Osteoblast (primary cell): ENCODE measurements around the gene NUDT16L1. TPM values are rescaled to one million over a fixed set of nuclear protein-coding genes. Genes with fewer than 3 reads are reported as not detected.
A peak's percentile ranks its signal among the peaks of the same experiment; 100 is the strongest.

Source experiments
- DNase-seq: peaks from one replicate; pipeline ENCODE4 v3.0.0; 2011; ENCODE audit warnings: low spot score, mixed read lengths; ENCODE audit not compliant: insufficient read length; ENCODE audit errors: missing footprints
- H2AFZ ChIP-seq: 2 replicates; pipeline ENCODE4 v1.6.0; 2011; ENCODE audit warnings: mild to moderate bottlenecking, low read length
- H3K27ac ChIP-seq: 2 replicates; pipeline ENCODE4 v1.5.1; 2011; ENCODE audit warnings: mild to moderate bottlenecking, low read depth, low read length, moderate library complexity
- H3K27me3 ChIP-seq: 2 replicates; pipeline ENCODE4 v1.6.0; 2012; ENCODE audit warnings: mild to moderate bottlenecking, control low read depth, inconsistent platforms, low read length, moderate library complexity; ENCODE audit not compliant: insufficient read depth
- H3K36me3 ChIP-seq: 2 replicates; pipeline ENCODE4 v1.5.1; 2011; ENCODE audit warnings: mild to moderate bottlenecking, low read length, control low read depth, moderate library complexity; ENCODE audit not compliant: insufficient read depth
- H3K4me1 ChIP-seq: 2 replicates; pipeline ENCODE4 v1.5.1; 2011; ENCODE audit warnings: mild to moderate bottlenecking, low read length, control low read depth, moderate library complexity; ENCODE audit not compliant: insufficient read depth
- H3K4me2 ChIP-seq: 2 replicates; pipeline ENCODE4 v1.6.0; 2011; ENCODE audit warnings: mild to moderate bottlenecking, low read length; ENCODE audit not compliant: insufficient read depth
- H3K4me3 ChIP-seq: fragments of 200-600 bp; sonication (generic); 3 replicates; pipeline ENCODE4 v1.5.1; 2012; ENCODE audit warnings: mild to moderate bottlenecking, low read length, inconsistent platforms; ENCODE audit not compliant: insufficient read depth
- H3K79me2 ChIP-seq: 2 replicates; pipeline ENCODE4 v1.6.0; 2012; ENCODE audit warnings: mild to moderate bottlenecking, low read length, control low read depth, inconsistent platforms; ENCODE audit not compliant: insufficient read depth
- H3K9me3 ChIP-seq: 2 replicates; pipeline ENCODE4 v1.5.1; 2011; ENCODE audit warnings: low read depth, low read length, control low read depth
- H4K20me1 ChIP-seq: 2 replicates; pipeline ENCODE4 v1.6.0; 2012; ENCODE audit warnings: mild to moderate bottlenecking, low read length, control low read depth; ENCODE audit not compliant: insufficient read depth
- CTCF ChIP-seq: IDR thresholded peaks from 2 replicates; pipeline ENCODE4 v1.5.1; 2011; ENCODE audit warnings: mild to moderate bottlenecking, low read depth, low read length, moderate library complexity; ENCODE audit errors: extremely low read depth
- small RNA-seq: library from RNA; depleted of rRNA; stranded (forward); fragments of <200 nt; gene quantifications from one replicate; pipeline ENCODE3, GENCODE V24; 2012
- total RNA-seq: library from RNA; depleted of rRNA; stranded (reverse); fragments of >200 nt; gene quantifications from 2 replicates; pipeline ENCODE4 v1.2.3, GENCODE V29; 2012

Gene NUDT16L1
- total RNA-seq, 1 donor, result 18.1 TPM

DNA sequence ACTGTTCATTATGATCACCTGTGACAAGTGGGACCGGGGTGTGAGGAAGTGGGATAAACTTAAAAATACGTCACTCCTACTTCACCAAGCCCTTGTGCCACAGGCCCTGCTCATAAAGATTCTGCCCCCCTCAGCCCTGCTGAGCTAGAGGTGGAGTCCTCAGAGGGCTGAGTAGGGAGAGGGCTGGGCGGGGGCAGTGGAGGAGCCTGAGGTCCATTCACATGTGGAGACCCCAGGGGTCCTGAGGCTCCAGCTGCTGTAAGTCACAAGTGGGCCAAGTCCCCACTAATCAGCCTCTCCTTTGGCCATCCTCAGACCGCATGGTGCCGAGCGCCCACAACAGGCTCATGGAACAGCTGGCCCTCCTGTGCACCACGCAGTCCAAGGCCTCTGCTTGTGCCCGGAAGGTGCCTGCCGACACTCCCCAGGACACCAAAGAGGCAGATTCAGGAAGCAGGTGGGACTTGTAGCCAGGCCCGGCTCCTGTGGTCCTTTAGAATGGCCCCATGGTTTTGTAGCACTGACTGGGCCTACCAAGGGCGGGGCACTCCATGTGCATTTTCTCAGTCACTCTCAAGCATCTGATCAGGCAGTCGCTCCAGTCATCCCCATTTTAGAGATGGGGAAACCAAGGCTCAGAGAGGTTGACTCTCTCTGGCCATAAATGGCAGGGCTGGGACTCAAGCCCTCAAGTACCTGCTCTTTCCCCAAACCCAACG is 51.4 kb downstream of the NUDT16L1 start:
- Histone ChIP-seq H3K9me3 (no peaks in the 10 kb centered on the region), H3K4me2 (no peak overlapping the region), H3K4me1 (no peaks in the 10 kb centered on the region), H4K20me1 (no peaks in the 10 kb centered on the region), H3K27me3 (no peaks in the 10 kb centered on the region), H2AFZ (no peak overlapping the region), H3K79me2 (no peaks in the 10 kb centered on the region), H3K4me3 (no peak overlapping the region), H3K36me3 (no peaks in the 10 kb centered on the region), H3K27ac (no peak overlapping the region)
- no peak for TF ChIP-seq CTCF
- DNase-seq, result peak; percentile 47

DNA sequence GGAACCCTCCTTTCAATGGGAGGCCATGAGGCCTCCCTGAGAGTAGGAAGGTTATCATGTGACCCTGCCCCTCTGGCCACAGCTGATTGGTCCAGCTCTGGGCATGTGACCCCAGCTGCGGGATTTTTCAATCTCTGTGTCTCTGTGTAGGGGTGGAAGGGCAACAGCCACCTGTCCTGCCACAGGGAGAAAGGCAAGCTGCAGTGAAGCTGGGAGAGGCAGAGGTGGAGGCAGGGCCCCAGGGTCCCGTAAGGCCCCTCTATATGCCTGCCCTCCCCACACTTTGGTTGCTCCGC is 51.9 kb downstream of the NUDT16L1 start:
- no peak overlapping the region for H3K4me3 ChIP-seq
- no peak overlapping the region for H3K4me2 ChIP-seq
- no peaks in the 10 kb centered on the region for H3K36me3 ChIP-seq
- H3K79me2 ChIP-seq, result no peaks in the 10 kb centered on the region
- H3K4me1 ChIP-seq, result no peaks in the 10 kb centered on the region
- no peaks in the 10 kb centered on the region for H3K9me3 ChIP-seq
- DNase-seq, result peak; percentile 14
- H3K27ac ChIP-seq, result no peak overlapping the region
- H3K27me3 ChIP-seq, result no peaks in the 10 kb centered on the region
- no peak for TF ChIP-seq CTCF
- H4K20me1 ChIP-seq, result no peaks in the 10 kb centered on the region
- H2AFZ ChIP-seq, result no peak overlapping the region

Small RNA genes lying within 50 kb of the gene (small RNA-seq; reads per million reads assigned to genes)
- not detected for gene MIR6769A

Other genes starting within 250 kb of the NUDT16L1 start
- gene NMRAL1, start 218.9 kb upstream of the NUDT16L1 start, total RNA-seq, result 71.0 and 90.5 TPM in 2 replicates
- 39.4 and 44.5 TPM in 2 replicates for gene HMOX2, start 217.2 kb upstream of the NUDT16L1 start, total RNA-seq
- gene CDIP1, start 154.8 kb upstream of the NUDT16L1 start, total RNA-seq, result 10.5 and 13.6 TPM in 2 replicates
- under 0.01 TPM in 1 of 2 replicates, not detected in the other for gene C16orf96, start 137.2 kb upstream of the NUDT16L1 start, total RNA-seq
- gene UBALD1, start 78.7 kb upstream of the NUDT16L1 start, total RNA-seq, result 6.2 and 9.4 TPM in 2 replicates
- gene MGRN1, start 68.7 kb upstream of the NUDT16L1 start, total RNA-seq, result 41.5 and 46.7 TPM in 2 replicates
- gene ANKS3, start 40.7 kb downstream of the NUDT16L1 start, total RNA-seq, result 31.2 and 39.4 TPM in 2 replicates
- gene DNAAF8, start 41.0 kb downstream of the NUDT16L1 start, total RNA-seq, result 1.1 and 2.7 TPM in 2 replicates
- gene ZNF500, start 73.6 kb downstream of the NUDT16L1 start, total RNA-seq, result 14.5 and 16.2 TPM in 2 replicates
- gene SEPTIN12, start 94.8 kb downstream of the NUDT16L1 start, total RNA-seq, result not detected in 2 replicates
- not detected in 2 replicates for gene SMIM22, start 101.8 kb downstream of the NUDT16L1 start, total RNA-seq
- 15.9 and 17.1 TPM in 2 replicates for gene ROGDI, start 109.1 kb downstream of the NUDT16L1 start, total RNA-seq
- gene GLYR1, start 153.7 kb downstream of the NUDT16L1 start, total RNA-seq, result 48.0 and 48.1 TPM in 2 replicates
- 34.5 and 38.4 TPM in 2 replicates for gene UBN1, start 153.9 kb downstream of the NUDT16L1 start, total RNA-seq
- gene PPL, start 243.6 kb downstream of the NUDT16L1 start, total RNA-seq, result 24.2 and 27.1 TPM in 2 replicates